ENCODE measurements around the gene TBC1D2.

TBC1D2 gene

DNA sequence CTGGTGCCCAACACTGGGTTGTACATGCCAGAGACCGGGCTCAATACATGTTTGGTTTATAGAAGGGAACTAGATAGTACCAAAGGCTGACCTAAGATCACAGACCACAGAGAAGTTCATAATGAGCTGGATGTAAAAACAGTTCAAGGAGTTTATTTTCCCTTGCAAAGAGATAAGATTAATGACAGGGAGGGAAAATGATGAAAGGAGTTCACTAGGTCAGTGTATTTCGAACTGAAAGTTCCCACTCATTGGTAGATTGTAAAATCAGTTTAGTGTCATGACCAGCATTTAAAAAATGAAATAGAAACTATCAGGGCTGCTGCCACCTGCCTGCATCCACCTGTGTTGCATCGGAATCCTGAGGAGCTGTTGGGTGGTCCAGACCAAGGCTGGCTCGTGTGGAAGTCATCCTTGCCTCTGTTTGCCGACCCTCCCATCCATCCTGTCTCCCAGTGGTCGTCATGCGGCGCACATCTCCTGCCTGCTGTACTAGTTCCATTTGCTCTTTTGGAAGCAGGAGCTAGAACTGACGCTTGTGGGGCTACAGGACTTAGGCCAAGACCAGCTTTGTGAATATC lies 21.1 kb downstream of the TBC1D2 start:
- DNase-seq, result no peak

- DNase-seq, result no peak
These were observed 22.5 kb downstream of the TBC1D2 start for GRCh38 chr9:98232926-98233325.

- no peak for DNase-seq
These were observed 23.5 kb downstream of the TBC1D2 start for GRCh38 chr9:98231770-98232478.

GRCh38 chr9:98230789-98231188 lies 24.7 kb downstream of the TBC1D2 start:
- DNase-seq, result no peak

GRCh38 chr9:98230304-98230703 lies 25.1 kb downstream of the TBC1D2 start:
- DNase-seq, result no peak

DNA sequence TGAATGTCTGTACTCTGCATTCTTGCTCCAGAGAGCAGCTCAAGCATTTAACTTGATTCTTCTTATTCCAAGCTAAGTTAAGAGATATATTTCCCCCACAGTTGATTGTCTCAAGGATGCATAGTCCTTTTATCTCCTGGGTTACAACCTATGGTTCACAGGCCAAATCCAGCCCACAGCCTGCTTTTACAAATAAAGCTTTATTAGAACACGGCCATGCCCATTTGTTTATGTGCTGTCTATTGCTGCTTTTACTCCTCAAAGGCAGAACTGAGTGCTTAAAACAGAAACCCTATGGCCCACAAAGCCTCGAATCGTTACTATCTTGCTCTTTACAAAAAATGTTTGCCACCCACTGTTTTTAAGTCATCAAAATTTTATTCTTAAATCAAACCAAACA lies 25.8 kb downstream of the TBC1D2 start:
- DNase-seq, result no peak

DNA sequence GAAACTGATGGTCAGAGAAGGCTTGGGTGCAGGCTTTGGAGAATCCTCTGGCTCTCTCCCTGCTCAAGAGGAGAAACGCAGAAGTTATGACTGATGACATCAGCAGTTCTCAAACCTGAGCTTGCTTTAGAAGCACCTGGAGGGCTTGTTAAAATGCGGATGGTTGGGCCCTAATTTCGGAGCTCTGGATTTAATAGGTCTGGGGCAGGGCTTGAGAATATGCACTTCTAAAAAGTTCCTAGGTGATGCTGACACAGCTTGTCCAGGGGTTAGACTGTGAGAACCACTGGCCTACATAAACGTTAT lies 26.4 kb downstream of the TBC1D2 start:
- no peak for DNase-seq

- no peak for DNase-seq
These were observed 26.9 kb downstream of the TBC1D2 start for GRCh38 chr9:98228392-98229089.

- no peak for DNase-seq
These were observed 27.6 kb downstream of the TBC1D2 start for GRCh38 chr9:98227883-98228282.

DNA sequence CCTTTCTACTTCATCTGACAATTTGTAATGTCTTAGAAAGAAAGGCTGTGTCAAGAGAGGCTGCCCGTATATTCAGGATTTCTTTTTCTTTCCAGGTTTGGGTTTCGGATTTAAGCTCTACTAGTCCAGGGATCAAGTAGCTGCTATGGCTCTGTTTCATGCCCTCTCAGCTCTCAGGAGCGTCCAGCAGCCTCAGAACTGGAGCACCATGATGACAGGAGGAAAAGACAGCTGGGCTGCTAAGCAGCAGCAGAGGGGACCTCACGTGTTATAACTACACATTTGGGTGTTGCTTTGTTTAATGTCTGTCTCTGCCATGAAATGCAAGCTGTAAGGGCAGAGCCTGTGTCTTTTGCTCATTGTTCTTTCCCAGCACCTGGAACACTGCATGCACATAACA lies 28.5 kb downstream of the TBC1D2 start:
- no peak for DNase-seq

GRCh38 chr9:98226516-98226915 lies 28.9 kb downstream of the TBC1D2 start:
- DNase-seq, result no peak

- DNase-seq, result no peak
These were observed 30.4 kb downstream of the TBC1D2 start for GRCh38 chr9:98225015-98225442.

DNA sequence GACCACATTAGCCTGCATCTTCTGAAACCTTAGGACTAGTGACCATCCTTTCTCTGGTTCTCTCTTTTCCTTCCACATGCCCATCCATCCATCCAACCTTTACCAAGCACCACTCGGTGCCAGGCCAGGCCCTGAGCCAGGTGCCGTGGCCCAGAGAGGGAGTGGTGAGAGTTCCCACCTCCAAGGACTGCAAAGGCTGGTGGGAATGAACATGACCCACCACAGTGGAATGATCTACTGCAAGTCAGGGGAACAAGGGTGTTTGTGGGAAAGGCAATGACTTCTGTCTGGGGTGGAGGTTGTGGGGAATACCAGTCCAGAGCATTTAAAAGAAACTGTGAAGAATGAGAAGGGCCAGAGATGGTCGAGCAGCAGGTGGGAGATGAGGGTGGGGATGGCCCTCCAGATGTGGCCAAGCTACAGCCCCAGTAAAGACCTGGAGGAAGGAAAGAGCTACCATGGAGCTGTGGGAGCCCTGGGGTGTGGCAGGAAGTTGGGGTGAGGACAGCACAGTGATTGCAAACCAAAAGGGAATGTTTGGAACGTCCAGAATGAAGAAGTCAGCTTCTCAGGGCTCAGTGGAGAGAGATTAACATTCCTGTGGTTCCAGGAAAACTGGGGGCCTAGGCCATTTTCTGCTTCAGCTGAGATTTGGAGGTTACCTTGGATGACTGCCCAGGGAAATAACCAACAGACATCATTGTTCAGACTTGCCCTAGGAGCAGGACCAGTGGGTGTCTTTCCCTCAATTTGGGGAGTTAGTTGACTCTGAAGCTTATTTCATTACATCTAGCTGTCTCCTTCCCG lies 32.4 kb downstream of the TBC1D2 start:
- DNase-seq, result no peak

DNA sequence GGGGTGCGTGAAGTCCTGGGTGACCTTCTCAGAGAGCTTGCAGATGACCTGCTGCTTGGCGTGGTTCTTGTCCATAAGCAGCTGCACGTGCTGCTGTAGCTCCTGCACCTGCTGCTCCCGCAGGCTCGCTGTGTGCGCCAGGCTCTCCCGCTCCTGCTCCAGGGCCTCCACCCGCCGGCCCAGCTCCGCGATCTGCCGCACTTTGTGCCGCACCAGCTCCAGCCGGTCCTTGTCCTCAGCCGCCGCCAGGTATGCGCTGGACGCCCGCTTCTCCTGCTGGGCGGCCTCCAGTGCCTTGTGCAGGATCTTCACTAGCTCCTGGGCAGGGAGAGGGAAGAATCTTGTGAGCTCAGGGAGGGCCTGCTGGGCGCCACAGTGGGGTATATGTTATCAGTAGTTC lies 34.5 kb downstream of the TBC1D2 start:
- DNase-seq, result no peak

- DNase-seq, result no peak
These were observed 35.6 kb downstream of the TBC1D2 start for GRCh38 chr9:98219794-98220370.

DNA sequence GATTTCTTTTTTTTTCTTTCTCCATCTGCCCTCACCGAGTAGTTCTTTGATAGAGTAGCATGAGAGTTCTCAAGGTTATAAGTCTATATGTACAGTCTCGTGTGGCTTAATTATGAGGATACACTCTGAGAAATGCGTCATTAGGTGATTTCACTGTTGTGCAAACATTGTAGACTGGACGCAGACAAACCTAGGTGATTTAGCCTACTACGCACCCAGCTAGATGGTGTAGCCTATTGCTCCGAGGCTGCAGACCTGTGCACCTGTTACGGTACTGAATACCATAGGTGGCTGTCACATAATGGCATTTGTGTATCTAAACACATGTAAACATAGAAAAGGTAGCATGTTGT lies 36.1 kb downstream of the TBC1D2 start:
- no peak for DNase-seq

- no peak for DNase-seq
These were observed 36.7 kb downstream of the TBC1D2 start for GRCh38 chr9:98218562-98219363.

DNA sequence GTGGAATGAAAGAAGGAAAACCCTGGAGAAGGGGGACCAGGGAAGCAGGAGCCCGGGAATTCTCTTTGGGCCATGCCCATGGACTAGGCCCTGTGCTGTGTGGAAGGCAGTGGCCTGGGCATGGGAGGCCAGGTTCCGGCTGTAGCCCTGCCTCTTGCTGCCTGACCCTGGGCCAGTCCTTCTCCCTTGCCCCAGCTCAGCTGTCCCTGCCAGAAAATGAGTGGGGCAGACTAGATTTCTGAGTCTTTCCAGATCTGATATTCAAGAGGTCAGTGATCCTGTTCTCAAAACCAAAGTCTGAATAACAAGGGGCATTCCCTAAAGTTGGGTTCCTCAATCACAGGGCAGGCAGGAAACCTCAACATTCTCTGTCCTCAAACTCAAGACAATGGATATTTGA lies 38.2 kb downstream of the TBC1D2 start:
- no peak for DNase-seq

DNA sequence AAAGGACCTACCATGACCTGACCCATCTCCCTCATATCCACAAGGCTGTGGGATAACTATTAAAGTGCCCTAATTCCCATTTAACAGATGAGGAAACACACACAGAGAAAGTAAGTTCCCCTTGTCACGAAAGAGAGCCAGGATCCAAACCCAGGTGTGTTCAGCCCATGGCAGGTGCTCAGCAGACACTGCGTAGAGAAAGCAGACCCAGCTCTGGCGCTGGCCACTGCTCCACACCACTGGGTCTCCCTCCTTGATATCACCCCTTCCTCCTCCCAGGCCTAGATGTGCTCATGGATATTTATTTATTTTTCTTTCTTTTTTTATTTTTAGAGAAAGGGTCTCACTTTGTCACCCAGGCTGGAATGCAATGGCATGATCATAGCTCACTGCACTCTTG lies 39.1 kb downstream of the TBC1D2 start:
- no peak for DNase-seq

DNA sequence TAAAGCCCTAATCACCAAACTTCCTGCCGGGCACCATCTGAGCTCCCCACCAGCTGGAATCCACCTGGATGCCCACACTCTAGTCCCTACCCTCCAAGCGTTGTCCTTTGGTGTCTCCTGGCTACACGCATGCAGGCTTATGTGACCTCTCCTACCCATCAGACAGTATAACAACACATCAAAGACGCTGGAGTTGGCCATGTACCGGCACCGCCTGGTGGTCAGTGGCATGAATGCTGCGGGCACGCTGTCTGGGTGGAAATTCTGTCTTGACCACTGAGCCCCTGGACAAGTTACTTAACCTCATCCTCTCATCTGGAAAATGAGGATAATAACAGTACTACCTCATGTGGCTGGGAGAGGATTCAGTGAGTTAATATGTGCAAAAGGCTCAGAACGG lies 39.6 kb downstream of the TBC1D2 start:
- no peak for DNase-seq

DNA sequence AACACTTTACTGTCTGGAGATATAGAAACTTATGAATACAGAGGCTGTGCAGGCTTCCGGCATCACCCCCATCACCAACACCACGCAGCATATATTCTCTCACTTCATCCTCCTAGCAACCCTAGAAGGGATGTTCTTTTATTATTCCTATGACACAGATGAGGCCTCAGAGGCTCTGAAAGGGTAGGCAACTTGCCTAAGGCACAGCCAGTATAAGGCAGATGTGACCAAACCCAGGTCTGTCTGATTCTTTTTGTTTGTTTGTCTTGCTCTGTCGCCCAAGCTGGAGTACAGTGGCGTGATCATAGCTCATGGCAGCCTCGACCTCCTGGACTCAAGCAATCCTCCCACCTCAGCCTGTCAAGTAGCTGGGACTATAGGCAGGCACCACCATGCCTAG lies 40.2 kb downstream of the TBC1D2 start:
- no peak for DNase-seq

DNA sequence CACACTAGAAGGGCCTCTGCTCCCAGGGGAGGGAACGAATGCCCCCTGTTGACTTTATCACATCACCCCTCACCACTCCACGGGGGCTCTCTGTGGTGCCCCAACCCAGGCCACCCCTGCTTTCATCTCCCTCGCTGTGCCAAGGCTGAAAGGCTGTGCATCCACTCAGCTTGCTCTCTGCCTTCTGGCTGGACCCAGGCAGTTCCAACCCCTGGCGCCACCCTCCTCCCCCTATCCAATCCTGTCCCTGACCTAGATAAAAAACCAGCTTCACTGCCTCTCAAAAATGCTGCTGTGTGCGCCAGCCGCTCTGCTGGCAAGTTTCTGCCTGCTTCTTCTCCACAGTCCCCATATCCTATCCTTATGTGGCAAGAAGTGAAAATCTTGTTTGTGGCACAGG lies 40.6 kb downstream of the TBC1D2 start:
- no peak for DNase-seq

DNA sequence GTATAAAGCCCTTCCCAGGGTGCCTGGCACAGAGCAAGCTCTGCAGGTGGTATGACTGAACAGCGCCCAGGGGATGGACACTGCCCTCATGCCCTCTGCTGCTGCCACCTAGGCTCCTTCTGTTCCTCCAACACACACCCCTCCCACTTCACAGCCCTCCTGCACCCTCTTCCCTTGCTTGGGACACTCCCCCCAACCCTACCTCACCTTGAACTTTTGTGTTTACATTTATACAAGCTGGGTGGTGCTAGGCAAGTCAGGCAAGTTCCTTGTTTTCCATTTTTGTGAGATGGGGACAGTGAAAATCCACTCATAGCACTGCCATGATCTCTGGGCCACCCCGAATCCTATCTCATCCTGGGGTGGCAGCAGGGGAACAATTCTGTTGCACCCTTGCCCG lies 44.2 kb downstream of the TBC1D2 start:
- no peak for DNase-seq

All from stimulated activated CD4-positive, alpha-beta T cell treated with anti-CD3 and anti-CD28 coated beads, Interleukin-4, amount 100 ng/mL, for 1 hour (primary cell).